ENCODE results near the gene CHRNB2.

GRCh38 chr1:154571964-154572288, 4.3 kb downstream of the CHRNB2 start:
- no peak for TF ChIP-seq CTCF (IDR thresholded peaks at IDR 0.05; ENCODE audit: low read depth, low read length)
- TF ChIP-seq EZH2phosphoT487 (IDR thresholded peaks at IDR 0.05; ENCODE audit: low read depth) = no peak

Measured in OCI-LY3 (cell line).